ENCODE results near the gene PPBP. TPM values are rescaled to one million over a fixed set of nuclear protein-coding genes. Genes with fewer than 3 reads are reported as not detected.

The PPBP gene
- polyA plus RNA-seq, 1 donor (not counting 4 experiments of a cell fraction or from before 2014, with no cell fraction given): 0.42 TPM

DNA sequence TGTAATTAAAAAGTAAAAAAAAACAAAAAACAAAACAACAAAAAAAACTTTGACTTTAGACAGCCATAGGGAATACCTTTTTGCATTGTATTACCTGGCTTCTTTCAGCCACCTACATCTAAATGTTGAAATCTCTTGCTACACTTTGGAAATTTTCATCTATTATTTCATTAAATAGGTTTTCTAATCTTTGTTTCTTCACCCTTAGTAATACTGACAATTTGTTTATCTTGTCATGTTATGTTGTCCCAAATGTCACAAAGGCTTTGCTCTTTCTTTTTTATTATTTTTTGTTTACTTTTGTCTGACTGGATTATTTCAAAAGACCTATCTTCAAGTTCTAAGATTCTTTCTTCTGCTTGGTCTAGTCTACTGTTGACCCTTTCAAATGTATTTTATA, 13.6 kb downstream of the PPBP start:
- Histone ChIP-seq H4K20me1 (ENCODE audit: control insufficient read depth, extremely low read depth, insufficient read depth, low read length) (no peaks in the 10 kb centered on the region), H3K36me3 (ENCODE audit: control insufficient read depth in 2 of 2, extremely low read depth in 1 of 2, insufficient read depth in 2 of 2, low read length in 2 of 2) (no peaks in the 10 kb centered on the region), H3K27ac (ENCODE audit: control insufficient read depth, insufficient read depth, low read length) (no peak overlapping the region), H3K4me2 (ENCODE audit: control insufficient read depth, extremely low read depth, insufficient read depth, low read depth, low read length) (no peak overlapping the region), H2AFZ (ENCODE audit: control insufficient read depth, low read length) (no peak overlapping the region), H3K9me1 (ENCODE audit: control insufficient read depth, extremely low read depth, insufficient read depth, low read length) (no peaks in the 10 kb centered on the region), H3K9me3 (ENCODE audit: control insufficient read depth, low read depth, low read length) (no peaks in the 10 kb centered on the region), H3K4me1 (ENCODE audit: control insufficient read depth, extremely low read depth, insufficient read depth, low read length) (peaks cover 6% of the 10 kb centered on the region), H3K9ac (ENCODE audit: control insufficient read depth, extremely low read depth, insufficient read depth, low read length) (no peak overlapping the region), H3K4me3 (ENCODE audit: control insufficient read depth in 2 of 3, extremely low read depth in 1 of 3, insufficient read depth in 2 of 3, low read depth in 1 of 3, low read length in 3 of 3) (no peak overlapping the region), H3K79me2 (ENCODE audit: control insufficient read depth, insufficient read depth, low read length) (no peaks in the 10 kb centered on the region), H3K27me3 (ENCODE audit: control insufficient read depth, extremely low read depth, insufficient read depth, low read length) (no peaks in the 10 kb centered on the region)
- dilution Hi-C loops (cut with MboI; ENCODE audit: extremely low pct_ligation_motif_present, low sequenced_read_pairs): no loop called here
- TF ChIP-seq EZH2 (IDR thresholded peaks at IDR 0.05; ENCODE audit: low read length): no peak
- TF ChIP-seq, protein P1, sequence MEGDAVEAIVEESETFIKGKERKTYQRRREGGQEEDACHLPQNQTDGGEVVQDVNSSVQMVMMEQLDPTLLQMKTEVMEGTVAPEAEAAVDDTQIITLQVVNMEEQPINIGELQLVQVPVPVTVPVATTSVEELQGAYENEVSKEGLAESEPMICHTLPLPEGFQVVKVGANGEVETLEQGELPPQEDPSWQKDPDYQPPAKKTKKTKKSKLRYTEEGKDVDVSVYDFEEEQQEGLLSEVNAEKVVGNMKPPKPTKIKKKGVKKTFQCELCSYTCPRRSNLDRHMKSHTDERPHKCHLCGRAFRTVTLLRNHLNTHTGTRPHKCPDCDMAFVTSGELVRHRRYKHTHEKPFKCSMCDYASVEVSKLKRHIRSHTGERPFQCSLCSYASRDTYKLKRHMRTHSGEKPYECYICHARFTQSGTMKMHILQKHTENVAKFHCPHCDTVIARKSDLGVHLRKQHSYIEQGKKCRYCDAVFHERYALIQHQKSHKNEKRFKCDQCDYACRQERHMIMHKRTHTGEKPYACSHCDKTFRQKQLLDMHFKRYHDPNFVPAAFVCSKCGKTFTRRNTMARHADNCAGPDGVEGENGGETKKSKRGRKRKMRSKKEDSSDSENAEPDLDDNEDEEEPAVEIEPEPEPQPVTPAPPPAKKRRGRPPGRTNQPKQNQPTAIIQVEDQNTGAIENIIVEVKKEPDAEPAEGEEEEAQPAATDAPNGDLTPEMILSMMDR (optimal IDR thresholded peaks at IDR 0.05 in 1 of 3, IDR thresholded peaks at IDR 0.05 in 1 of 3, conservative IDR thresholded peaks at IDR 0.05 in 1 of 3; ENCODE audit: extremely low read depth in 1 of 3, insufficient read depth in 2 of 3, low read length in 3 of 3): no peak
- DNase-seq (ENCODE audit: low read depth, low spot score) (no peak), FAIRE-seq (no peak)

DNA sequence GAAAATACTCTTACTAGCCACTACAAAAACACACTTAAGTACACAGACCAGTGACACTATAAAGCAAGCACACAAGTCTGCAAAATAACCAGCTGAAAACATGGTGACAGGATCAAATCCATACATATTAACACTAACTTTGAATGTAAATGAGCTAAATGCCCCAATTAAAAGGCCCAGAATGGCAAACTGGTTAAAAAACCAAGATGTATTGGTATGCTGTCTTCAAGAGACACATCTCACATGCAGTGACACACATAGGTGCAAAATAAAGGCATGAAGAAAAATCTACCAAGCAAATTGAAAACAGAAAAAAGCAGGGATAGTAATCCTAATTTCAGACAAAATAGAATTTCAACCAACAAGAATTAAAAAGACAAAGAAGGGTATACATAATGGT, 17.0 kb downstream of the PPBP start:
- Histone ChIP-seq H4K20me1 (ENCODE audit: control insufficient read depth, extremely low read depth, insufficient read depth, low read length) (no peaks in the 10 kb centered on the region), H3K4me3 (ENCODE audit: control insufficient read depth in 2 of 3, extremely low read depth in 1 of 3, insufficient read depth in 2 of 3, low read depth in 1 of 3, low read length in 3 of 3) (no peak overlapping the region), H2AFZ (ENCODE audit: control insufficient read depth, low read length) (no peak overlapping the region), H3K9ac (ENCODE audit: control insufficient read depth, extremely low read depth, insufficient read depth, low read length) (no peak overlapping the region), H3K9me1 (ENCODE audit: control insufficient read depth, extremely low read depth, insufficient read depth, low read length) (no peaks in the 10 kb centered on the region), H3K79me2 (ENCODE audit: control insufficient read depth, insufficient read depth, low read length) (no peaks in the 10 kb centered on the region), H3K27me3 (ENCODE audit: control insufficient read depth, extremely low read depth, insufficient read depth, low read length) (no peaks in the 10 kb centered on the region), H3K4me2 (ENCODE audit: control insufficient read depth, extremely low read depth, insufficient read depth, low read depth, low read length) (no peak overlapping the region), H3K27ac (ENCODE audit: control insufficient read depth, insufficient read depth, low read length) (no peak overlapping the region), H3K36me3 (ENCODE audit: control insufficient read depth in 2 of 2, extremely low read depth in 1 of 2, insufficient read depth in 2 of 2, low read length in 2 of 2) (no peaks in the 10 kb centered on the region), H3K9me3 (ENCODE audit: control insufficient read depth, low read depth, low read length) (no peaks in the 10 kb centered on the region), H3K4me1 (ENCODE audit: control insufficient read depth, extremely low read depth, insufficient read depth, low read length) (no peaks in the 10 kb centered on the region)
- no peak for DNase-seq (ENCODE audit: low read depth, low spot score)
- TF ChIP-seq EZH2 (IDR thresholded peaks at IDR 0.05; ENCODE audit: low read length): no peak
- TF ChIP-seq, protein P1 (optimal IDR thresholded peaks at IDR 0.05 in 1 of 3, IDR thresholded peaks at IDR 0.05 in 1 of 3, conservative IDR thresholded peaks at IDR 0.05 in 1 of 3; ENCODE audit: extremely low read depth in 1 of 3, insufficient read depth in 2 of 3, low read length in 3 of 3): no peak
- dilution Hi-C loops (cut with MboI; ENCODE audit: extremely low pct_ligation_motif_present, low sequenced_read_pairs): no loop called here
- no peak for FAIRE-seq

Data from keratinocyte (primary cell).